K562 (cell line): ENCODE data around the gene TMIGD2.

Experiments used
- EP300 ChIP-seq: IDR thresholded peaks from 2 replicates; pipeline ENCODE4 v1.6.1; 2012; ENCODE audit warnings: low read length, improper control_type of control experiment
- HDAC2 ChIP-seq: fragments of 450-650 bp; IDR thresholded peaks from 2 replicates; pipeline ENCODE4 v1.6.1; 2016; ENCODE audit warnings: mild to moderate bottlenecking
- JUNB ChIP-seq: fragments of 450-650 bp; formaldehyde crosslinking; conservative IDR thresholded peaks from 2 replicates; pipeline ENCODE4 v1.4.0; 2020; ENCODE audit warnings: mild to moderate bottlenecking
- NR1H2 ChIP-seq: sonication (generic); formaldehyde crosslinking; IDR thresholded peaks from 2 replicates; pipeline ENCODE4 v1.4.0; 2020; ENCODE audit warnings: mild to moderate bottlenecking, missing genetic modification reagents
- POLR2A ChIP-seq: fragments of 450-650 bp; conservative IDR thresholded peaks from 2 replicates; pipeline ENCODE4 v1.6.1; 2016
- SIX5 ChIP-seq, 2 experiments: IDR thresholded peaks; 2 replicates each; pipeline ENCODE4 v1.6.1; 2011; ENCODE audit warnings: low read length in 2 of 2, borderline replicate concordance in 1 of 2, low read depth in 1 of 2, mild to moderate bottlenecking in 1 of 2, moderate library complexity in 1 of 2; ENCODE audit not compliant: insufficient read depth in 1 of 2
- U2AF2 ChIP-seq: fragments of 200-400 bp; formaldehyde crosslinking; optimal IDR thresholded peaks from 2 replicates; pipeline ENCODE3; 2017; ENCODE audit warnings: low read depth, mild to moderate bottlenecking, low read length
- ZBTB7A ChIP-seq: IDR thresholded peaks from 2 replicates; pipeline ENCODE4 v1.6.1; 2011; ENCODE audit warnings: low read depth, mild to moderate bottlenecking, low read length, moderate library complexity, borderline replicate concordance; ENCODE audit not compliant: control insufficient read depth
- ZNF24 ChIP-seq: fragments of 450-650 bp; IDR thresholded peaks from 2 replicates; pipeline ENCODE4 v1.6.1; 2016
- ZNF274 ChIP-seq: IDR thresholded peaks from 2 replicates; pipeline ENCODE4 v1.6.1; 2011; ENCODE audit warnings: low read depth, mild to moderate bottlenecking, low read length, moderate library complexity, borderline replicate concordance
- TF ChIP-seq, protein P1 (sequence below), 2 experiments: fragments of 450-650 bp; formaldehyde crosslinking in 1 of 2; IDR thresholded peaks; 2 replicates each; pipeline versions ENCODE4 v1.4.0 to v1.6.1; 2014 to 2020; ENCODE audit warnings: mild to moderate bottlenecking in 2 of 2, borderline replicate concordance in 1 of 2, low read depth in 1 of 2
- TF ChIP-seq, protein P2 (sequence below), 3 experiments: IDR thresholded peaks in 2 of 3; conservative IDR thresholded peaks in 1 of 3; 2 replicates each; pipeline ENCODE4 v1.5.1; 2011 to 2012; ENCODE audit warnings: low read length in 3 of 3, mild to moderate bottlenecking in 3 of 3, control low read depth in 2 of 3, improper control_type of control experiment in 1 of 3, inconsistent platforms in 1 of 3, low read depth in 1 of 3, mixed read lengths in 1 of 3, moderate library complexity in 1 of 3; ENCODE audit not compliant: insufficient read depth in 2 of 3

DNA sequence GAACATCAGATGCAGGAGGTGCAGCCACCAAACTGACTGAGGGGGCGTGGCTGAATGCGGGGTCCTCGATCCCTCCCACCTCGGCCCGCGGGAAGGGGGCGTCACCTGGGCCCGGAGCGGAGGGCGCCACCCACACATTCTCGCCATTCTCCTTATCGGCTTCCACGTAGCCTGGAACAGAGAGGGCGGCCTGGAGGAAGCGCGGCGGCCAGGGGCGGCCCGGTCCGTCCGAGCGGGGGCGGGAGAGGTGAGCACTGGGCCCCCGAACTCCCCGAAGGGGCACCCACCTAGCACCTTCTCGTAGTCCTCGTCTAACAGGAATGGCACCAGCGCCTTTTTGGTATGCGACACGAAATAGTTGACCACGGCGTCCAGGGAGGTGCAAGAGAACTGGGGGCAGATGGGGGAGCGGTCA, 24.7 kb upstream of the TMIGD2 start:
- TF ChIP-seq JUNB: no peak
- no peak for TF ChIP-seq POLR2A
- TF ChIP-seq U2AF2: no peak
- TF ChIP-seq, protein P1, sequence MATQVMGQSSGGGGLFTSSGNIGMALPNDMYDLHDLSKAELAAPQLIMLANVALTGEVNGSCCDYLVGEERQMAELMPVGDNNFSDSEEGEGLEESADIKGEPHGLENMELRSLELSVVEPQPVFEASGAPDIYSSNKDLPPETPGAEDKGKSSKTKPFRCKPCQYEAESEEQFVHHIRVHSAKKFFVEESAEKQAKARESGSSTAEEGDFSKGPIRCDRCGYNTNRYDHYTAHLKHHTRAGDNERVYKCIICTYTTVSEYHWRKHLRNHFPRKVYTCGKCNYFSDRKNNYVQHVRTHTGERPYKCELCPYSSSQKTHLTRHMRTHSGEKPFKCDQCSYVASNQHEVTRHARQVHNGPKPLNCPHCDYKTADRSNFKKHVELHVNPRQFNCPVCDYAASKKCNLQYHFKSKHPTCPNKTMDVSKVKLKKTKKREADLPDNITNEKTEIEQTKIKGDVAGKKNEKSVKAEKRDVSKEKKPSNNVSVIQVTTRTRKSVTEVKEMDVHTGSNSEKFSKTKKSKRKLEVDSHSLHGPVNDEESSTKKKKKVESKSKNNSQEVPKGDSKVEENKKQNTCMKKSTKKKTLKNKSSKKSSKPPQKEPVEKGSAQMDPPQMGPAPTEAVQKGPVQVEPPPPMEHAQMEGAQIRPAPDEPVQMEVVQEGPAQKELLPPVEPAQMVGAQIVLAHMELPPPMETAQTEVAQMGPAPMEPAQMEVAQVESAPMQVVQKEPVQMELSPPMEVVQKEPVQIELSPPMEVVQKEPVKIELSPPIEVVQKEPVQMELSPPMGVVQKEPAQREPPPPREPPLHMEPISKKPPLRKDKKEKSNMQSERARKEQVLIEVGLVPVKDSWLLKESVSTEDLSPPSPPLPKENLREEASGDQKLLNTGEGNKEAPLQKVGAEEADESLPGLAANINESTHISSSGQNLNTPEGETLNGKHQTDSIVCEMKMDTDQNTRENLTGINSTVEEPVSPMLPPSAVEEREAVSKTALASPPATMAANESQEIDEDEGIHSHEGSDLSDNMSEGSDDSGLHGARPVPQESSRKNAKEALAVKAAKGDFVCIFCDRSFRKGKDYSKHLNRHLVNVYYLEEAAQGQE (IDR thresholded peaks at IDR 0.05; ENCODE audit: borderline replicate concordance): no peak
- TF ChIP-seq, protein P1 (CRISPR knock-in tag; IDR thresholded peaks at IDR 0.05; ENCODE audit: low read depth): no peak
- peak; percentile 73 for TF ChIP-seq ZBTB7A
- TF ChIP-seq, protein P2, sequence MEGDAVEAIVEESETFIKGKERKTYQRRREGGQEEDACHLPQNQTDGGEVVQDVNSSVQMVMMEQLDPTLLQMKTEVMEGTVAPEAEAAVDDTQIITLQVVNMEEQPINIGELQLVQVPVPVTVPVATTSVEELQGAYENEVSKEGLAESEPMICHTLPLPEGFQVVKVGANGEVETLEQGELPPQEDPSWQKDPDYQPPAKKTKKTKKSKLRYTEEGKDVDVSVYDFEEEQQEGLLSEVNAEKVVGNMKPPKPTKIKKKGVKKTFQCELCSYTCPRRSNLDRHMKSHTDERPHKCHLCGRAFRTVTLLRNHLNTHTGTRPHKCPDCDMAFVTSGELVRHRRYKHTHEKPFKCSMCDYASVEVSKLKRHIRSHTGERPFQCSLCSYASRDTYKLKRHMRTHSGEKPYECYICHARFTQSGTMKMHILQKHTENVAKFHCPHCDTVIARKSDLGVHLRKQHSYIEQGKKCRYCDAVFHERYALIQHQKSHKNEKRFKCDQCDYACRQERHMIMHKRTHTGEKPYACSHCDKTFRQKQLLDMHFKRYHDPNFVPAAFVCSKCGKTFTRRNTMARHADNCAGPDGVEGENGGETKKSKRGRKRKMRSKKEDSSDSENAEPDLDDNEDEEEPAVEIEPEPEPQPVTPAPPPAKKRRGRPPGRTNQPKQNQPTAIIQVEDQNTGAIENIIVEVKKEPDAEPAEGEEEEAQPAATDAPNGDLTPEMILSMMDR (IDR thresholded peaks at IDR 0.05 in 2 of 3, conservative IDR thresholded peaks at IDR 0.05 in 1 of 3; ENCODE audit: insufficient read depth in 2 of 3, low read depth in 1 of 3, low read length in 3 of 3): no peak
- no peak for TF ChIP-seq ZNF24
- no peak for TF ChIP-seq EP300
- TF ChIP-seq ZNF274: no peak
- TF ChIP-seq NR1H2: no peak
- TF ChIP-seq SIX5 (IDR thresholded peaks at IDR 0.05; ENCODE audit: borderline replicate concordance in 1 of 2, insufficient read depth in 1 of 2, low read depth in 1 of 2, low read length in 2 of 2): no peak
- no peak for TF ChIP-seq HDAC2
